ENCODE data around the gene SRPX.

The SRPX gene

DNA sequence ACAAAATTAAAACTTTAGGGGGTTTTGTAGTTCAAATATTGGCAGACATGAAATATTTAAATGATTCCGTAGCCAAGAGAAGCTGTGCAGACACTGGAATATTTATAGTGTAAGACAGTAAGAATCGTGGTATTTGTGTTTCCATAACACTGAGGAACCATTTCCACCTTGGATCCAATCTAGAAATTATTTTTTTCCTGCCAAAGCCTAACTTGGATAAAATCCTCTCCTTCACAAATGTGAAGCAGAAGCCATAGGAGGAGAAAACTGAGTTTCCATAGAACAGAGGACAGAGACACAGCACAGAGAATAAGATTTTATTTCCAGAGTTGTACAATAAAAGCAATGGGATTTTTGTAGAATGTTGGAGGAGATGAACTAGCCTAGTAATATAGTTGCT is 19.9 kb upstream of the SRPX start:
- Histone ChIP-seq H3K4me2 (ENCODE audit: low read length, poor library complexity, severe bottlenecking) (no peak overlapping the region), H3K27ac (ENCODE audit: low read length, poor library complexity, severe bottlenecking) (no peak overlapping the region), H3K4me3 (ENCODE audit: insufficient read depth in 1 of 2, low read depth in 1 of 2, low read length in 2 of 2) (no peak overlapping the region), H3K4ac (ENCODE audit: low read depth in 1 of 2, low read length in 2 of 2) (no peak overlapping the region), H4K8ac (ENCODE audit: low read length) (no peak overlapping the region), H3K9ac (ENCODE audit: low read length) (no peak overlapping the region), H3K4me1 (ENCODE audit: control insufficient read depth, insufficient read depth, low read depth, low read length) (no peaks in the 10 kb centered on the region), H2BK5ac (ENCODE audit: low read depth, low read length, poor library complexity, severe bottlenecking) (no peak overlapping the region), H2BK120ac (ENCODE audit: low read depth, low read length) (no peak overlapping the region), H2AK5ac (ENCODE audit: low read length, severe bottlenecking) (no peak overlapping the region), H2BK12ac (ENCODE audit: low read length in 2 of 2) (no peak overlapping the region), H3K36me3 (ENCODE audit: control insufficient read depth in 1 of 2, insufficient read depth in 2 of 2, low read depth in 1 of 2, low read length in 2 of 2) (no peaks in the 10 kb centered on the region), H3K27me3 (ENCODE audit: control insufficient read depth in 1 of 2, insufficient read depth in 1 of 2, low read length in 2 of 2) (peaks cover 0 to 6% of the 10 kb centered on the region in 2 experiments), H2BK15ac (ENCODE audit: low read depth, poor library complexity, severe bottlenecking) (no peak overlapping the region), H3K79me1 (replicated peaks; ENCODE audit: low read length, poor library complexity, severe bottlenecking) (no peaks in the 10 kb centered on the region), H3K9me3 (ENCODE audit: control insufficient read depth, low read length) (no peaks in the 10 kb centered on the region), H3K14ac (ENCODE audit: low read length in 2 of 2) (no peak overlapping the region), H3K23ac (ENCODE audit: low read length in 2 of 2) (no peak overlapping the region), H4K91ac (ENCODE audit: low read length) (no peak overlapping the region), H3K18ac (ENCODE audit: low read depth in 1 of 2, low read length in 2 of 2) (no peak overlapping the region), H2AFZ (ENCODE audit: low read depth, low read length) (no peak overlapping the region)
- no peak for DNase-seq
- no CpG with 5 or more reads among the region's 2 CpGs for WGBS

DNA sequence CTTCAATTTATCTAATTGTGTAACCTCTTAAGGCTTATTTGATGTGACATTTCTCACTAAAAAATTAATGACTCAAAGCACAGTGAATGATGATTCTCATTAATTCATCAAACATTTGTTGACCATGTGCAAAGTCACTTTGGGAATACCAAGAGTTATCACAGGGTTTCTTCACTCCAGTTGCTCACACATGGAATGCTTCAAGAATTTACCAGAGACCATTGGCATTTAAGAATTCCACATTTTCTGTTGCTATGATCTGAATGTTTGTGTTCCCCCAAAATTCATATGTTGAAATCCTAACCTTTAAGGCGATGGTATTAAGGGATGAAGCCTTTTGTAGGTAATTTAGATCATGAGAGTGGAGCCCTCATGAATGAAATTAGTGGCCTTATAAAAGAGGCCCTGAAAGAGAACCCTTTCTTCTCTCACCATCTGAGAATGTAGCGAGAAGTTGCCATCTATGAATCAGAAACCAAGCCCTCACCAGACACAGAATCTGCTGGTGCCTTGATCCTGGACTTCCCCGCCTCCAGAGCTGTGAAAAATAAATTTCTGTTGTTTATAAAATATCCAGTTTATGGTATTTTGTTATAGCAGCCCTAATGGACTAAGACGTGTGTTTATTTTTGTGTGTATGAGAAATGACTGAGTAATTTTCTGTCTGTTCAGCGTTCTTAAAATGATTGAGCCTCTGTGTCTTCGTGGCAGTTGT is 16.4 kb upstream of the SRPX start:
- Histone ChIP-seq H2BK12ac (ENCODE audit: low read length in 2 of 2) (no peak overlapping the region), H3K36me3 (ENCODE audit: control insufficient read depth in 1 of 2, insufficient read depth in 2 of 2, low read depth in 1 of 2, low read length in 2 of 2) (no peaks in the 10 kb centered on the region), H2BK120ac (ENCODE audit: low read depth, low read length) (no peak overlapping the region), H2AK5ac (ENCODE audit: low read length, severe bottlenecking) (no peak overlapping the region), H3K27me3 (ENCODE audit: control insufficient read depth in 1 of 2, insufficient read depth in 1 of 2, low read length in 2 of 2) (peaks cover 0 to 6% of the 10 kb centered on the region in 2 experiments), H3K4ac (ENCODE audit: low read depth in 1 of 2, low read length in 2 of 2) (no peak overlapping the region), H3K27ac (ENCODE audit: low read length, poor library complexity, severe bottlenecking) (no peak overlapping the region), H4K8ac (ENCODE audit: low read length) (no peak overlapping the region), H3K9me3 (ENCODE audit: control insufficient read depth, low read length) (no peaks in the 10 kb centered on the region), H2AFZ (ENCODE audit: low read depth, low read length) (no peak overlapping the region), H2BK5ac (ENCODE audit: low read depth, low read length, poor library complexity, severe bottlenecking) (no peak overlapping the region), H3K4me1 (ENCODE audit: control insufficient read depth, insufficient read depth, low read depth, low read length) (no peaks in the 10 kb centered on the region), H3K14ac (ENCODE audit: low read length in 2 of 2) (no peak overlapping the region), H2BK15ac (ENCODE audit: low read depth, poor library complexity, severe bottlenecking) (no peak overlapping the region), H3K4me3 (ENCODE audit: insufficient read depth in 1 of 2, low read depth in 1 of 2, low read length in 2 of 2) (no peak overlapping the region), H3K23ac (ENCODE audit: low read length in 2 of 2) (no peak overlapping the region), H3K9ac (ENCODE audit: low read length) (no peak overlapping the region), H4K91ac (ENCODE audit: low read length) (no peak overlapping the region), H3K4me2 (ENCODE audit: low read length, poor library complexity, severe bottlenecking) (no peak overlapping the region), H3K79me1 (replicated peaks; ENCODE audit: low read length, poor library complexity, severe bottlenecking) (no peaks in the 10 kb centered on the region), H3K18ac (ENCODE audit: low read depth in 1 of 2, low read length in 2 of 2) (no peak overlapping the region)
- WGBS = 74% methylated on average over 3 of the region's 6 CpGs
- DNase-seq = no peak

DNA sequence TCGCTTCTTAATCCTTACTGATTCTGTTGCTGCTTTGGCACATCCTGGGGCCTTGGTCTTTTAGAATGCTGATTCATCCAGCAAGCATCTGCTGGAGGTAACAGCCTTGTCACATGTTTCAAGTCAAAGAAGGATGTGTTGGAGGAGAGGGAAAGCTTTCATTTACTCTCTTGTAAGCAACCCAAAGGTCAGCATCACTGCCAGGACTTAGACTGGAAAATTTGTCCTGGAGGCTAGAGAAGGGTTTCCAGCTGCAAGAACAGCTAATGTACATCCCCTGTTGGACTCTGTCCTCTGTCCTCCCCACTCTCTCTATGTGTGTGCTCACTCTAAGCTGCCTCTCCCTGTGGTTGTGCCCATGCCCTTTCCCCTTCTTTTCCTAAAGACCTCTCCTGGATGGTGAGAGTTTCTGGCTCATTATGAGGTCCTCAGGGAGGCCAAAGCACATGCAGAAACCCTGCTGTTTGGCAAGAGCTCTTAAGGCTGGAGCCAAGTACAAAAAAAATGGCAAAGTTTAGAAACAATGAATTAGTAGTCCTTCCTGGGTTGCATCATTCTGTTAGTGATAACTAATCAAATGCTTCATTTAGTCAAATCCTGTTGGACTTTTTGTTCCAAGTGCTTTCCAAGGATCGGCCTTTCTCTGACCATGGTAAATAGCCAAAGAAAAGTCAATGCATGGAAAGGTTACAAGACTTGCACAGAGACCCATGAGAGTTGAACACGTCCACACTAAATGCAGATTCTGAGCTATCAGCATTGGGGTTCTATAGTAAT is 13.4 kb upstream of the SRPX start:
- H3K36me3 ChIP-seq (ENCODE audit: control insufficient read depth in 1 of 2, insufficient read depth in 2 of 2, low read depth in 1 of 2, low read length in 2 of 2) = no peaks in the 10 kb centered on the region
- no peak overlapping the region for H2AFZ ChIP-seq (ENCODE audit: low read depth, low read length)
- no peak overlapping the region for H3K14ac ChIP-seq (ENCODE audit: low read length in 2 of 2)
- H4K91ac ChIP-seq (ENCODE audit: low read length) = no peak overlapping the region
- no peak overlapping the region for H3K4me3 ChIP-seq (ENCODE audit: insufficient read depth in 1 of 2, low read depth in 1 of 2, low read length in 2 of 2)
- no peak overlapping the region for H3K23ac ChIP-seq (ENCODE audit: low read length in 2 of 2)
- no peaks in the 10 kb centered on the region for H3K79me1 ChIP-seq (replicated peaks; ENCODE audit: low read length, poor library complexity, severe bottlenecking)
- no peak overlapping the region for H2BK5ac ChIP-seq (ENCODE audit: low read depth, low read length, poor library complexity, severe bottlenecking)
- no peak overlapping the region for H2BK15ac ChIP-seq (ENCODE audit: low read depth, poor library complexity, severe bottlenecking)
- peaks cover 0 to 6% of the 10 kb centered on the region in 2 experiments for H3K27me3 ChIP-seq (ENCODE audit: control insufficient read depth in 1 of 2, insufficient read depth in 1 of 2, low read length in 2 of 2)
- H3K27ac ChIP-seq (ENCODE audit: low read length, poor library complexity, severe bottlenecking) = peak overlapping the region; percentile 14
- no peak overlapping the region for H3K4me2 ChIP-seq (ENCODE audit: low read length, poor library complexity, severe bottlenecking)
- 22% methylated on average over 2 of the region's 3 CpGs for WGBS
- DNase-seq = peak; percentile 67
- no peak overlapping the region for H2BK120ac ChIP-seq (ENCODE audit: low read depth, low read length)
- peak overlapping the region; percentile 55 for H3K9ac ChIP-seq (ENCODE audit: low read length)
- peak overlapping the region in 1 of 2 experiments; percentile 5 for H3K18ac ChIP-seq (ENCODE audit: low read depth in 1 of 2, low read length in 2 of 2)
- no peaks in the 10 kb centered on the region for H3K4me1 ChIP-seq (ENCODE audit: control insufficient read depth, insufficient read depth, low read depth, low read length)
- peak overlapping the region in 1 of 2 experiments; percentile 49 for H3K4ac ChIP-seq (ENCODE audit: low read depth in 1 of 2, low read length in 2 of 2)
- no peak overlapping the region for H4K8ac ChIP-seq (ENCODE audit: low read length)
- no peaks in the 10 kb centered on the region for H3K9me3 ChIP-seq (ENCODE audit: control insufficient read depth, low read length)
- H2BK12ac ChIP-seq (ENCODE audit: low read length in 2 of 2) = no peak overlapping the region
- no peak overlapping the region for H2AK5ac ChIP-seq (ENCODE audit: low read length, severe bottlenecking)

DNA sequence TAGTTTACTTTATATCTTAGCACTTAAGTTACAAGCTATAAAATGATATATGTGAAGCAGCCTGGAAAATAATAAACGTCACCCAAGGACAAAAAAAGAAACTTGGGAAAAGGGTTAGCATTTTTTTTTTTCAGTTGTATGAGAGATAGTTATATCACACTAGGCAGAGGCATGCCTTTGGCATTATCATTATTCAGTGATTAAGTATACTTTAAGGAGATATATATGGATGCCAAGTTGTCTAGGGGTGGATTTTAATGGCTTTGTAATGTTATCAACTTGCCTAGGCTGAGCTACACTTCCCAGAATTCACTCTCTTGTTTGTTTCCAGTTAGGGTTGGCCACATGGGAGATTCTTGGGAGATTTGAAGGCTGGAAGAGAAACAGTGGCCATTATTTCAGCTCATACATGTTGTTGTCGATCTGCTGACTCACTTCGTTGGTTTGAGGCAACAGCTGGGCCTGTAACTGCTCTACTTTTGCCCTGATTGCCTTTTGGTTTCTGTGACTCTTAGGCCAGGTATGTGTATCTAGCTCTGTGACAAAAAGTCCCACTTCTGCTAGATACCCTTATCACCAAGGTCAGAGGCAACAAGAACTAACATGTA is 11.5 kb upstream of the SRPX start:
- Histone ChIP-seq H3K27me3 (ENCODE audit: control insufficient read depth in 1 of 2, insufficient read depth in 1 of 2, low read length in 2 of 2) (no peaks in the 10 kb centered on the region), H3K18ac (ENCODE audit: low read depth in 1 of 2, low read length in 2 of 2) (peak overlapping the region in 1 of 2 experiments; percentile 21), H4K8ac (ENCODE audit: low read length) (no peak overlapping the region), H2BK5ac (ENCODE audit: low read depth, low read length, poor library complexity, severe bottlenecking) (no peak overlapping the region), H3K4me3 (ENCODE audit: insufficient read depth in 1 of 2, low read depth in 1 of 2, low read length in 2 of 2) (no peak overlapping the region), H3K14ac (ENCODE audit: low read length in 2 of 2) (no peak overlapping the region), H2BK15ac (ENCODE audit: low read depth, poor library complexity, severe bottlenecking) (peak overlapping the region; percentile 28), H3K4me1 (ENCODE audit: control insufficient read depth, insufficient read depth, low read depth, low read length) (no peaks in the 10 kb centered on the region), H3K27ac (ENCODE audit: low read length, poor library complexity, severe bottlenecking) (no peak overlapping the region), H2BK120ac (ENCODE audit: low read depth, low read length) (no peak overlapping the region), H2AK5ac (ENCODE audit: low read length, severe bottlenecking) (no peak overlapping the region), H2AFZ (ENCODE audit: low read depth, low read length) (no peak overlapping the region), H3K9me3 (ENCODE audit: control insufficient read depth, low read length) (no peaks in the 10 kb centered on the region), H3K4me2 (ENCODE audit: low read length, poor library complexity, severe bottlenecking) (no peak overlapping the region), H3K9ac (ENCODE audit: low read length) (no peak overlapping the region), H4K91ac (ENCODE audit: low read length) (no peak overlapping the region), H3K4ac (ENCODE audit: low read depth in 1 of 2, low read length in 2 of 2) (peak overlapping the region in 1 of 2 experiments; percentile 75), H2BK12ac (ENCODE audit: low read length in 2 of 2) (peak overlapping the region; percentile 63 to 66), H3K36me3 (ENCODE audit: control insufficient read depth in 1 of 2, insufficient read depth in 2 of 2, low read depth in 1 of 2, low read length in 2 of 2) (no peaks in the 10 kb centered on the region), H3K79me1 (replicated peaks; ENCODE audit: low read length, poor library complexity, severe bottlenecking) (no peaks in the 10 kb centered on the region), H3K23ac (ENCODE audit: low read length in 2 of 2) (no peak overlapping the region)
- peak; percentile 48 for DNase-seq
- WGBS = 50% methylated on average over 3 of the region's 3 CpGs

Data from mesenchymal stem cell (in vitro differentiated cells and primary cell).